ENCODE results near the gene P2RY11.

The P2RY11 gene

DNA sequence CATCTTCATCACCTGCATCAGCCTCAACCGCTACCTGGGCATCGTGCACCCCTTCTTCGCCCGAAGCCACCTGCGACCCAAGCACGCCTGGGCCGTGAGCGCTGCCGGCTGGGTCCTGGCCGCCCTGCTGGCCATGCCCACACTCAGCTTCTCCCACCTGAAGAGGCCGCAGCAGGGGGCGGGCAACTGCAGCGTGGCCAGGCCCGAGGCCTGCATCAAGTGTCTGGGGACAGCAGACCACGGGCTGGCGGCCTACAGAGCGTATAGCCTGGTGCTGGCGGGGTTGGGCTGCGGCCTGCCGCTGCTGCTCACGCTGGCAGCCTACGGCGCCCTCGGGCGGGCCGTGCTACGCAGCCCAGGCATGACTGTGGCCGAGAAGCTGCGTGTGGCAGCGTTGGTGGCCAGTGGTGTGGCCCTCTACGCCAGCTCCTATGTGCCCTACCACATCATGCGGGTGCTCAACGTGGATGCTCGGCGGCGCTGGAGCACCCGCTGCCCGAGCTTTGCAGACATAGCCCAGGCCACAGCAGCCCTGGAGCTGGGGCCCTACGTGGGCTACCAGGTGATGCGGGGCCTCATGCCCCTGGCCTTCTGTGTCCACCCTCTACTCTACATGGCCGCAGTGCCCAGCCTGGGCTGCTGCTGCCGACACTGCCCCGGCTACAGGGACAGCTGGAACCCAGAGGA, 2.6 kb downstream of the P2RY11 start:
- DNase-seq (ENCODE audit: low read depth in 2 of 2), result no peak

- no peak for DNase-seq (ENCODE audit: low read depth in 2 of 2)
Observed at GRCh38 chr19:10114651-10115391, 3.3 kb downstream of the P2RY11 start.

DNA sequence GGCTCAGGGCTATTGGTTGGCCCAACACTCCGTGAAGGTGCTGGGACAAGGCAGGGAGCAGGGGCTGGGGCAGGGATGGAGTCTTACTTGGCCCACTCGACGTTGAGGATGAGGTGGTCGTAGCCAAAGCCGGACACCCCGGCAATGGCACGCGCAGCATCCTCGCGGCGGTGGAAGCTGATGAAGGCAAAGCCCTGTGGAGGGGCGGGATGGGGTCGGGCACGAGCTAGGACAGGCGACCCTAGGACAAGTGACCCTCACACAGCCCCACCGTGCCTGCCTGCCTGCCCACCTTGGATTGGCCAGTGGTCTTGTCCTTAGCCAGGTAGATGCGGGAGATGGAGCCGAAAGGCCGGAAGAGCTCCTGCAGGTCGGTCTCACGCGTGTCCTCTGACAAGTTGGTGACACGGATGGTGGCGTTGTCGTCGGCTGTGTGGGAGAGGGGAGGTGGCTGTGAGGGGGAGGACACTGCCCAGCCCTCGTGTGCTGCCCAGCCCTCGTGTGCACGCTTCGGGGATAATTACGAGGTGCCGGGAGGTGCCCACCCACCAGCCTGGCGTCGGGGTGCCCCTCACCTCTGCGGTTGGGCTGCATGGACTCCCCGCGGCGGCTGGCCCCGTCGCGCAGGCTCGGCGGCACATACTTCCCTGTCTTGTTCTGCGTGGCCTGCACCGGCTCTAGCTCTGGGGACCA, 4.0 kb downstream of the P2RY11 start:
- DNase-seq (ENCODE audit: low read depth in 2 of 2), result no peak

- no peak for DNase-seq (ENCODE audit: low read depth in 2 of 2)
Observed at GRCh38 chr19:10116085-10116865, 4.8 kb downstream of the P2RY11 start.

GRCh38 chr19:10116866-10117616, 5.5 kb downstream of the P2RY11 start:
- DNase-seq (ENCODE audit: low read depth in 2 of 2), result no peak

GRCh38 chr19:10118960-10119359, 7.5 kb downstream of the P2RY11 start:
- no peak for DNase-seq (ENCODE audit: low read depth in 2 of 2)

DNA sequence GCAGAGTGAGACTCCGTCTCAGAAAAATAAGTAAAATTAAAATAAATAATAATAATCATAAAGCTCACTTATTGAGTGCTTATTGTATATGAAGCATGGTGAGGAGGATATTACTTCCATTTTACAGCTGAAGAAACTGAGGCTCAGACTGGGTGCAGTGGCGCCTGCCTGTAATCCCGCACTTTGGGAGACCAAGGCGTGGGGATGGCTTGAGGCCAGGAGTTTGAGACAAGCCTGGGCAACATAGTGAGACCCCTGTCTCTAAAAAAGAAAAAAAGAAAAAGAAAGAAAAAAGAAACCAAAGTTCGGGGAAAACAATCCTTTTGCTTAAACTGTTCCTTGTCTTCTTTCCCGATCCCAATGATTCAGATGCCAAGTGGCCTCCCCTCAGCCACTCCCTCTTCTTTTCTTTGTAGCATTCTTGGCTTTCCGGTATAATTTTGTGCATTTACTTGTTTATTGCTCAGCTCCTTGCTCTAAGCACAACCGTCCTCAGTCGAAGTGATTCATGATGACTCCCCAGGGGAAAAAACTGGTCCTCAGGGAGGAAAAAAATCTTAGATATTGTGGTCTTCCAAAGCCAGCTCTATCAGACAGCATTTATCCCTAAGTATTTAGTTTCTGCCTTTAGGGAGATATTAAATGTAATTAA, 9.2 kb downstream of the P2RY11 start:
- no peak for DNase-seq (ENCODE audit: low read depth in 2 of 2)

DNA sequence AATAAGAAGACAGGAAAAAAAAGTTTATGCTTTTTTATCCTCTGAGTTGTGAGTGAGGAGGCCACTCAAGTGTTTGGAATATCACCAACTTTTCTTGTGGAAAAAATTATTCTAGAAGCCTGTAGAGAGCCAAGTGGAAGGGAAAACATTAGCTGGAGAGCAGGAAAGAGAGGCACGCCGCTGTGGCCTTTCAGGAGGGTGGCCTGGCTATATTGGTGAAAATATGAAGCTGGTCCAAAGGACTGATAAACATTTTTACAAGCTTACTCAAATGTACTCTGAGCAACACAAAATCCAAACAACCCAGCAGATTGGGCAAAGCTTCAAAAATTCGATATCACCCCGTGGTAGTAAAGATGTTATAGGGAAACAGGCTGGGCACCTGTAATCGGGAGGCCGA, 10.6 kb downstream of the P2RY11 start:
- no peak for DNase-seq (ENCODE audit: low read depth in 2 of 2)

DNA sequence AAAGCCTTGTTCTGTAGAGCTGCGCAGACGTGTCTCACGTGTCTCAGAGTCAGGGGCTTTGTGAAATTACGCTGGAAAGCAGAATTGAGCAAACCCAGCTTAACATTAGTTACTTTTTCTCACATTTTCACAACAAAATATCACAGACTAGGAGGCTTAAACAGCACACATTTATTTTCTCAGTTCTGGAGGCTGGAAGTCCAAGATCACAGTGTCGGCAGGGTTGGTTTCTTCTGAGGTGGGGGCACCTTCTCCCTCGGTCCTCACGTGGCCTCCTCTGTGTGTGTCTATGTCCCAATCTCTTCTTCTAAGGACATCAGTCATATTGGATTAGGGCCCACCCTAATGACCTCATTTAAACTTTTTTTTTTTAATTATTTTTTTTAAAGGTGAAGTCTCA, 12.9 kb downstream of the P2RY11 start:
- DNase-seq (ENCODE audit: low read depth in 2 of 2), result no peak

DNA sequence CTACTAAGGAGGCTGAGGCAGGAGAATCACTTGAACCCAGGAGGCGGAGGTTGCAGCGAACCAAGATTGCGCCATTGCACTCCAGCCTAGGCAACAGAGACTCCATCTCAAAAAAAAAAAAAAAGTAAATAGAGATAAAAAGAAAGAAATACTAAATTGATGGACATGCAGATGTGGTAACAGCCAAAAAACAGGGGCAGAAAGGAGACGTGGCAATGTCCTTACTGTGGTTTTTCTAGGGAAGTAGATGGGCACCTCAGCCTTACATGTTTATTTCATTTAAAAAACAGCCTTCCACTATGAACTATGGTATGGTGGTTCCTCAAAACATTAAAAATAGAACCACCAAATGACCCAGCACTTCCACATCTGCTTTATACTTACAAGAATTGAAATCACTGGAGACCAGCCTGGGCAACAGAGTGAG, 14.7 kb downstream of the P2RY11 start:
- no peak for DNase-seq (ENCODE audit: low read depth in 2 of 2)

DNA sequence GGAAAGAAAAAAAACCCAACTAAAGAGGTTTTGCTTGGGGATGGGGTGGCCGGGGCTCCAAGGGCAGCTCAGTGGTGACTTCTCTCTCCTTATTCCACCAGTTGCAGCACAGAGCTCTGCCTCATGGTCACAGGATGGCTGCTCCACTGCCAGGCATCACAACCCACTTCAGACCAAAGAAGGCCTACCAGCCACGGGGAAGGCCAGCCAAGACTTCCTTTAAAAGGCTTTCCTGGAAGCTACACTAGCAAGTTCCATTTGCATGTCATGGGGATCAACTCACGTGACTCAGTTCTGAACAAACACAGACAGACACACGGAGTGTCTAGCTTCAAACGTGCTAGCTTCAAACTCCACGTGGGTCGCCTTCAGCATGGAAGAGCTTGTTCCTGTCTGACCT, 21.4 kb downstream of the P2RY11 start:
- no peak for DNase-seq (ENCODE audit: low read depth in 2 of 2)

DNA sequence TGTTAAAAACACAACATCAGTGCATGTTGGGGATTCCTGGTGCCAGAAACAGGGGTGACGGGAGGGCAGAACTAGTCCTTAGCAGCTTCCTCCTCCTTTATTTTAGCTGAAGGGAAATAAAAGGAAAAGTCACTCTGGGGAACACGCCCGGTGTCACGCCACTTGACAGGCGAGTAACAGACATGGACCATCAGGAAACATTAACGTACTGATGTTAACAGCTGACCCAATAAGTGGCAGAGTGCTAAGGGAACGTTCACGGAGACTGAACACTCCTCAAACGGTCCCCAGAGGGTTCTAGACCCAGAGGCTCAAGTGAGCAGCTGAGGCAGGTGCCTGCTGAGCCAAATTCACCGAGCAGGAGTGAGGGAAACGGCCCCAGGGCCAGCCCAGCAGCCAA, 22.1 kb downstream of the P2RY11 start:
- no peak for DNase-seq (ENCODE audit: low read depth in 2 of 2)

DNA sequence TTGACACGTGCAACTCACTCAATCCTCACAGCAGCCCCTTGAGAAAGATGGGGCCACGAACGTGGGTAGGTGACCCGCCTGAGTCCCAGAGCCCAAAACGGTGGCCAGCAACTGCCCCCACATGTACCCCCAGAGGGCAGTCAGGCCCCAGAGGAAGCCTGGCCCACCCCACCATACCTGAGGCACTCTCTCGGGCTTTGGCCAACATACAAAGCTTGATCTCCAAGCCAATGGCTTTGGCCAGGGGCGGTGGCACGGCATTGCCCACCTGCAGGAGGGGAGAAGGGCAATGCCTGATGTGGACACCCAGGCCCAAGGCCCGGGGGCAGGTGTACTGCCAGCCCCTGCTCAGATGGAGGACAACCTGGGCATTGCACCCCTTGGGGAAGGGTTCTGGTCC, 22.5 kb downstream of the P2RY11 start:
- DNase-seq (ENCODE audit: low read depth in 2 of 2), result no peak

DNA sequence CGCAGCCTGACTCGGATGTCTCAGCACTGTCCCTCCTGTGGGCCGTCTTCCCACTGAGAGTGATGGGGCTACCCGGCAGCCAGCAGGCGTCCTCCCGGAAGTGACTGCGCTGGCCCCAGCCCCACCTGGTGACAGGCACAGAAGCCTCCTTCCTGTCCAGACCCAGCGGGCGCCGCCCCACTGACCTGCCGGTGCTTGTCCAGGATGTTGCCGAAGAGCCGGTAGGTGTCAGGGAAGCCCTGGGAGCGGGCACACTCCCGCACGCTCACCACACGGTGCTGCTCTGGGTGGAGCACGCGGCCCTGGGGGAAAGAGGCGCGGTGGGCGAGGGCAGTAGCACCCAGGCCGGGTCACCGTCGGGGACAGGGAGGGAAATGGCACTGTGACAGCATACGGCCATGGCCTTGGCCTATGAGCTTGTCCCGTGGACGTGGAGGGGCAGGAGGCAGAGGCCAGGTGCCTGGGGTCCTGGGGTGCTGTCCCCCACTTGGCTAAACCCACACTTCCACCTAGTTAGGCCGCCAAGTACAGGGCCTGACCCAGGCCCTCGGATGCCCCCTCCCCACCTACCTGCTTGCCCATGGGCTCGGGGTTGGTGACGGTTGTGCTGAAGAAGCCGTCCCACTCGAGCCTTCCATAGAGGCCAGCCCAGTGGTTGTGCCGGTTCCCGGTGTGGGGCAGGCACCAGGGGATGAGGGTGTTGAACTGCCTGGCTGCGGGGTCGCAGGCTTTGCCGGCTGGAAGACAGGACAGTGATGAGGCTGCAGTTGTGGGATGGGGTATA, 24.2 kb downstream of the P2RY11 start:
- DNase-seq (ENCODE audit: low read depth in 2 of 2), result no peak

DNA sequence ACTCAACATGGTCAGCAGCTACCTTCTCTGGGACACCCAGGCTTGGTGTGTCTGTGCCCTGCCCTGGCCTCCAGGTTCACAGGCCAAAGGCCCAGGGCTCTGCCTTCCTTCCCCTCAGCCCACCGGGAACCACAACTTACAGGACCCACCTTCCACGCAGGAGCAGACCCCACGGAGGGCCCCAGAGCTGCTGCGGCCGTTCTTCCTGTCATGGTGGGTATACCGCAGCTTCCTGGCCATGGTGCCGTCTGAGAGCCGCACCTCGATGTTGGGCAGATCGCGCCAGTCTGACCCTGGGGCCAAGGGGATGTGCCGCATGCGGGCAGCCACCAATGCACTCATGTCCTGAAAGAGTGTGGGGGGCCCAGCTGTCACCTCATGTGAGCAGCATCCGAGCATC, 25.4 kb downstream of the P2RY11 start:
- no peak for DNase-seq (ENCODE audit: low read depth in 2 of 2)

DNA sequence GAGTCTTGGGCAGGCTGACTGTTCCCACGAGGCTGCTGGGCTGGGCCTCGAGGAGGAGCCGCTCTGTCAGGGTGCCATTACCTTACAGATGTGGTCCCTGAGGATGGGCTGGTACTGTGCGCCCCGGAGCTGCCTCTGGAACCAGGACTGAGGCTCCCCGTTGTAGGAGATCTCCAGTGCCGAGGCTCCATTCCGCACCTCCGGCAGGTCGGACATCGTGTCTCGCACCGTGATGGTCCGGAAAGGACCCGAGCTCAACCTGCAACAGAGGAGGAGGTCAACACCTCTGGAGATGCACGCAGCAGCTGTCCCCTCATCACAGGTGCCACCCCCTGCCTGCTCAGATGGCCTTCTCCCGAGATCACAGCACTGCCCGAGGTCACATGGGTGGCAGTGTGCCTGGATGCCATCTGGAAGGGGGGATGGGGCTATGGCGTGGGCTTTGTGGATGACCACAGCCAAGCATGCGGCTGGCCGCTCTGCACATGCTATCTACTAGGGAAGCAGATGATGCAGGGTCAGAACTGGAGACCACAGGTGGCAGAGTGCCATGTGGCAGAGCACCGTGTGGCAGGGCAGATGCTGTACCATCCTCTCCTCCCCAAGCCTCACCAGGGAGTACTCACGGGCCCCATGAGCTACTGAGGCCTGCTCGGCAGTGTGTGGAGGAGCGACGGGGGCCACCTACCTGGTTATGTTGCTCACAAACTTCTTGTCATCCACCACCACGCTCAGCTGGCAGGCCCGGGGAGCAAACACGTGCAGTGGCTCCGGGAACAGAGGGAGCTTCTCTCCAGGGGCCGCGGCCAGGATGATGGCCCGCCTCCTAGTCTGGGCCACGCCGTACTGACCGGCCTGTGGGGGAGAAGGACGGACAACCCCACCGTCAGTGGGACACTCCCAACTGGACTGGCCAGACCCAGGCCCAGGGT, 26.5 kb downstream of the P2RY11 start:
- no peak for DNase-seq (ENCODE audit: low read depth in 2 of 2)

- no peak for DNase-seq (ENCODE audit: low read depth in 2 of 2)
Observed at GRCh38 chr19:10138879-10139795, 27.6 kb downstream of the P2RY11 start.

DNA sequence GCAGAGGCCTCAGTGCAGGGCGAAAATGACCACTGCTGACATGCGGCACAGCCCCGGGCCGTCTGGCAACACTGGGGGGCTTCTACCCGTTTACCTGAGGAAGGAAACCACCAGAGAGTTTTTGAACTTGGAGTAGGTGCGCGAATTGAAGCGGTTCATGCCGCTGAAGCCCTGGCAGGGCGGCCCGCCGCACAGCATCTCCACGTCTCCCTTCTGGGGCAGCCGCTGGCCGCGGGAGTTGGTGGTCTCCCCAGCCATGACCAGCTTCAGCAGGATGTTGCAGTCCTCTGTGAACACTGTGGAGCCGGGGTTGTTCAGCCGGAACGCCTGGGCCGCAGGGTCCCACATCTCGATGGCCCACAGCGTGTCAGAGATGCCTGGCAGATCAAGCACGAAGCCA, 28.5 kb downstream of the P2RY11 start:
- DNase-seq (ENCODE audit: low read depth in 2 of 2), result no peak

Measured in stimulated activated CD4-positive, alpha-beta T cell treated with anti-CD3 and anti-CD28 coated beads, Interleukin-15, amount 100 ng/mL, for 48 hours (primary cell).